Stimulated activated naive CD4-positive, alpha-beta T cell treated with Interleukin-2 at 50 U/mL for 16 hours (primary cell): Measurements from ENCODE around the gene PACSIN1.
A peak's percentile ranks its signal among the peaks of the same experiment; 100 is the strongest.
"Not testable (repeated sequence)": the region's sequence is repeated elsewhere in the genome, so short reads cannot be mapped to it uniquely, and the experiment has no call there.

Experiments used
- DNase-seq: peaks from one replicate; lab custom pipeline; 2025; lab: John Stamatoyannopoulos, UW

Gene PACSIN1

DNA sequence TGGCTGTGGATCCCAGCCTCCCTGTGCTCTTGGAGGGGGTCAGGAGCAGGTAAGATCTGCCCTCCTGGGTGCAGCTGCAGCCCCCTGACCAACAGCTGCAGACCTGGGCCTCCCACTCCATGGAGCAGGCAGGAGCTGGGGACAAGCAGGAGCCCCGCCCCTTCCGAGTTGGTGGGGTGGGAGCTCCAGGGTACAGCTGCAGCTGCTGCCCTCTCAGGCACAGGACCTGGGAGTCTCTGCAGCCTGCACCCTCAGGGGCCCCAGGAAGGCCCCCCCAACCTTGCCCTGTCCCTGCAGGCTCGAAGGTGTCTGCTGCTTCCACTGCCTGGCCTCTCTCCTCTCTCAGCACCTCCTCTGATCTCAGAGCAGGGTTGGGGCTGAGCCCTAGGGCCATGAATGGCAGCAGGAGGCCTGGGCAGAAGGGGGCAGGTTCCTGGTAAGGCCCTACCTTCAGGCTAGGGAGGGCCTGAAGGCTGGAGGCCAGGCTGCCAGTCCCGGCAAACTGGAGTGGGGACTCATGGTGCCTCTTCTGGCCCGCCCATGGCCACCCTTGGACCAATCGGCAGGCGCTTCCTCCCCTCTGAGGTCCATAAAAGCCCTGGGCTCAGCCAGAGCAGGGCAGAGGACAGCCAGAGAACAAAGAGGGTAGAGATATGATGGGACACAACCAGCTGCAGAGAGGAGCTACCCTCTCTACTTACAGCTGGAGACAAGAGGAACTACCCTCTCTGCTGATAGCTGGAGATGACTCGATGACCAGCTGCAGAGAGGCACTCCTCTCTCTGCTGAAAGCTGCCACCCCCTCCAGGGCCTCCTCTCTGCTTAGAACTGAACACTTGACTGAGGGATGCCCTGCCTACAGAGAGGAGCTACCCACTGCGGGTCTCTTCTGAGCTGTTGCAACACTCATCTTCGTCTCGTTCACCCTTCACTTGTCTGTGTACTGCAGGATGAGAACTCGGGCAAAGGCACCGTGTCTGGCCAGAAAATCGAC lies 7.8 kb upstream of the PACSIN1 start:
- no peak for DNase-seq

DNA sequence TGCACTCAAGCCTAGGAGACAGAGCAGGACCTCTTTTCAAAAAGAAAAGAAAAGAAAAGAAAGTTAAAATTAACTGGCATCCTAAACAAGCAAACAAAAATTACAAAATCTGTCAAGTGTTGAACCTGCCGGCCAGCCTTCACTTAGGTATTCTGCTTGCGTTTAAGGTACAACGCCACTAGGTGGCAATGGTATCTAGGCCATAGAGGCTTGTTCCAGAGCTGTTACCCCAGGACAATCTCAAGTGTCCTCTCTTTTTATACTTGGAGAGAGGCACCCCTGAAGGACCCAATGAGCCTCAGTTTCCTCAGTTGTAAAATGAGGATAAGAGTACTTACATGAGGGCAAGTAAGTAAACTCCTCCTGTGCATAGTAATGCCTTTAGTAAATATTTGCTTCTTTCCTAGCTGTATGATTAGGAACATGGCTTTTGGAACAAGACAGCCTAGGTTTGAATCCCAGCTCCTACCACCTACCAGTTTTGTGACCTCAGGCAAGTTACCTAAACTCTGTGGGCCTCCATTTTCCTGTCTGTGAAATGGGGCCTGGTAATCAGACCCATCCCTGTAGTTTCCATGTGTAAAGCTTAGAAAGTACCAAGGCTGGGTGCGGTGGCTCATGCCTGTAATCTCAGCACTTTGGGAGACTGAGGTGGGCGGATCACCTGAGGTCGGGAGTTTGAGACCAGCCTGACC lies 5.8 kb upstream of the PACSIN1 start:
- DNase-seq = peak; percentile 13

DNA sequence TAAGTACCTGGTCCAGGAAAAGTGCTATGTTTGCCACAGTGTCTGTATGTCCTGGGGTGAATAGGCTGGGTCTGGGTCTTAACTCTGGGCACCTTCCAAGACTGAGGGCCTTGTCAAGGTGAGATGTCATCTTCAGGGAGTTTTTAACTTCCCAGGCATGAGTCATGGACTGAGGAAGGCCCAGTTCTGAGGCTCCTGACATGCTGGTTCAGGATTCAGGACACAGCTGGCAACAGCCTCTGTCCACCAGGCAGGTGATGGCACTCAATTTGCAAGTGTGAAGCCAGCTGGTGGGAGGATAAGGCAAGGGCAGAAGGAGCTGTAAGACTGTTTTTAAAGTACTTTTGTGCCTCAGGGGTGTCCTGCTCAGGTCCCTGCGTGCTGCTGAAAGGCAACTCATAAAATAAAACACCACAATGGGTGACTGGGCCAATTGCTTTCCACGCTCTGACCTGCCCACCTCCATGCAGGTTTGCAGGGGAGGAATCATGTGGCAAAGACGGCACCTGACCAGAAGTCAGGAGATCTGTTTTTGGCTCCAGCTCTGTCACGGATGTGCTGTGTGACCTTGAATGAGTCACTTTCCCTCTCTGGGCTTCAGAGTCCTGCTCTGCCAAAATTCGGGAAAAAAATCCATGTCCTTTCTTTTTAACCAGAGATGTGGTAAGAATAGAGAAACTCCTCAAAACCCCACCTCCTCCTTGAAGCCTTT lies 4.9 kb upstream of the PACSIN1 start:
- no peak for DNase-seq

DNA sequence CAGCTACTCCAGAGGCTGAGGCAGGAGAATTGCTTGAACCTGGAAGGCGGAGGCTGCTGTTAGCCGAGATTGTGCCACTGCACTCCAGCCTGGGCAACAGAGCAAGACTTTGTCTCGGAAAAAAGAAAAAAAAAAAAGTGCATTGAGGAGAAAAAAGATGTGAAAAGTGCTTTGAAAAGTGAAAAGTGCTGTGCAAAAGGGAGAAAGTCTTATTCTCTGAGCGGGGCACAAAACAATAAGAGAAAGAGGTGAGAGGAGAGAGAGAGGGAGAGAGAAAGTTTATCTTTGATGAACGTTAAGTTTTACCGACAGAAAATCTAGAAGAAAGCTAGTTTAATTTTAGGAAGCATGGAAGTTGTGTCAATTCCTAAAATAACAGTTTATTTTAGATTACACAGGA lies 3.9 kb upstream of the PACSIN1 start:
- DNase-seq = no peak

DNA sequence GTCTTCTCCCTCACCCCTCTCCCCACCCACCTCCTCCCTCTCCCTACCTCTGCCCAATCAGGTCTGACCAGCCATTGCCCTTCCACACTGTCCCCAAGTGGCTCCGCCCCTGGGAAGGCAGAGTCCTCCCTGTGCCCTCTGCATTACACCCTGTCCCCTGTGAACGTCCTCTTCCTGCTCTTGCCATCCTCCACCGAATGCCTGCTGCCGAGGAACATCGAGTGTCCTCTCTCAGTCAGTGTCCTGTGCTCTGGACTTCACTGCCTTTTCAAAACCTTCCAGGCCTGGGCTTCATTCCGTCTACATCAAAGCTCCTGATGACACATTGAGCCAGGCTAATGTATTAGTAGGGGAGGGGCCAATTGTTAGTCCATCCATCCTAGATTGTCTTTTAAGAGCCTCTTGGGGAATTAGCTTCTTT lies 3.3 kb upstream of the PACSIN1 start:
- DNase-seq = no peak

DNA sequence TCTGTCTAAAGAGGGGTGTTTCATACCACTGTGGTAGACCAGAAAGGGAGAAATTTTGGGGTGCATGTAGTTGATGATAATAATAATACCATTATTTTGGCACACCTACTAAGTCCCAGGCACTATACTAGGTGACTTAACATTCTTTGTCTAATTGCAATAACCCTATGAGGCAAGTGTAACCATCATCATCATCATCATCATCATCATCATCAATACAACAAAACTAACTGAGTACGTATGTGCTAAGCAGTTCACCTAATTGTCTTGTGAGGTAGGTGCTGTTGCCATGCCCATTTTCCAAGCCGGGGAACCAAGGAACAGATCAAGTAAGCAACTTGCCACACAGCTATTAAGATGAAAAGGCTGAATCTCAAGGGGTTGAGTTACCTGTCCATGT lies 2.6 kb upstream of the PACSIN1 start:
- no peak for DNase-seq

DNA sequence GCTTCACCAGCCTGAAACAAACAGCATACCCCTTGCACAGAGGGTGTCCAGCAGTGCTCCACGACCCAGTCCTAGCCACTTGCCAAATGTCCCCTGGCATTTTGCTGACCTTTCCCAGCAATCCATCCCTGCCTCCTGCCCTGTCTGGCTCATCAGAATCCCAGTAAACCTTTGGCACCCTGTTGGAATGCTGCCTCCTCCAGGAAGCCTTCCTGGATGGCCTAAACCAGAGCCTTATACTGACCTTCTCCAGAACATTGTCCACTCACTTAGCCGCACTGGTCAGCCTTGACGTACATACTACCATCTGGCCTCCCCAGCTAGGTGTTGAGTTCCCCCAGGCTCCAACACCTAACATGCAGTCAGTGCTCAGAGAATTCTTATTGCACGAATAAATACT lies 2.0 kb upstream of the PACSIN1 start:
- DNase-seq = no peak

DNA sequence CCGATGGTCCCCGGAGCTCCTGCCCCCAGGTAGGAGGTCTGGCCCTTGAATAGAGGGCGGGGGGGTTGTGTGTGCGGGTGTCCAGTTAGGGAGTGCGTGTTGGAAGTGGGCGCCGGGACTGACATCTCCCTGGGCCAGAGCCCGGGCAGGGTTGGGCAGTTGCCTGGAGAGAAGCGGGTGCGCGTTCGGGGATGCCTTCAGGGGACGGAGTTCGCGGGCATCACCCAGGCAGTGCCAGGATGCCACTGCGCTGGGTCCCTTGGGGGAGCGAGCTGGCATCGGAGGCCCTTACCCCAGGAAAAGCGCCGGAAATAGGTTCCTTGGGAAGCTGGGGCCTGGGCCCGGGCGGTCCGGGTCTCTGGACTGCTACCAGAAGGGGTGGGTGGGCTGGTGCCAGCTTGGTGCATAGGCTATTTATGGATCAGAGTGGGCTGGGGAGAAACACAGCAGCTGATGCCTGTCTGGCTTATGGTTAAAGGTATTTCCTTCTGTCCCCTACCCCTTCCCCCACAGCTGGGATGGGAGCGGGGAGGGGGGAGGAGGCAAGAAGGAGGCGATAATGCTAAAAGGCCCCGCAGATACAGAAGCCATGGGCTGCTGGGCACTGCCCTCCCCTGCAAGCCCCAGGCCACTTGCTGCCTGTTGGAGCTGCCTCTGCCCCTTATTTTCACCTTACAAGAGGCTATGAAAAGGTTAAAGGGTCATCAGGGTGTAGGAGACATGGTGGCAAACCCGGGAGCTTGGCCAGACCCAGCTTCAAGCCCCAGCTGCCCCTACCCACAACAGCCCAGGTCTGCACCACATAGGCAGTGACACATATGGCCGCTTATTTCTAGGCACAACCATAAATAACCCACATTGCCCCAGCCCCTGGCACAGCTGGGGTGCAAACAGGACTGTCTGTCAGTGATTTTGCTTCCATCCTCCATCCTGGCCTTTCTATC lies 638 bp downstream of the PACSIN1 start:
- DNase-seq = no peak

DNA sequence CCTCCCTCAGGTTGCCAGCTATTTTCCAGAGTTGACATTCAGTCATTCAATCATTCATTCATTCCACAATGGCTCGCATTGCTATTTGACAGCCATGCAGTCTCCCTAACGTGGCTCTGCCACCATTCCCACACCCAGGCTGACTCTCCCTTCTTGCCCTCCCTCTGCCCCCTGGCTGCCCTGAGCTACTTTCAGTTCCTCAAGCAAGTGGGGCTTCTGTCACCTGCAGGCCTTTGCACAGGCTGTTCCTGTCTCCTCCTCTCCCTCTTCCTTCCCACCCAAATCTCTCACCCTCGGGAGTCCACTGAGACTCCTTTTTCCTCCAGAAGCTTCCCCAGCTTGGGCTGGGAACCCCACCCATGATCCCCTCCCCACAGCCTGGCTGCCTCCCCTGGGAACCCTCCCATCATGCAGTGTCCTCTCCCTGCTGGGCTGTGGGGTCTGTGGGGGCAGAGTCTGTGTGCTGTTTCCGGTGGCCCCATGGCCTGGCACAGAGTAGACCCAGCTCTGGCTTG lies 2.6 kb downstream of the PACSIN1 start:
- no peak for DNase-seq

DNA sequence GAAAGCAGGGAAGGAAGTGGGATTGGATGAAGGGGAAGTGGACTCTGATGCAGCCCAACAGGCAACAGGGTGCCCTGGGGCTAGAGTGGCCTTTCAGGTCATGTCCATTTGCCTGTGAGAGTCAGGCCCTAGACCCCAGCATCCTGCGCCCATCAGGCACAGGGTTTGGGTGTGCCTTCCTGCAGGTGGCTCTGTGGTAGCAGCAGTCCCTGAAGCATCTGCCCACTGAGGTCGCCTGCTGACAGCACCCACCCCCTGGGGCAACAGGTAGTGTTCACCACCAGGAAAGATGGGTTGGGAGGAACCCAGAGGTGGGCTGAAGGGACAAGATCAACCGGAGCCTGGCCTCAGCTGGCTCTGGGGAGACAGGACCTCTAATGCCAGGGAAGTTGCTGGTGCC lies 3.6 kb downstream of the PACSIN1 start:
- DNase-seq = no peak

DNA sequence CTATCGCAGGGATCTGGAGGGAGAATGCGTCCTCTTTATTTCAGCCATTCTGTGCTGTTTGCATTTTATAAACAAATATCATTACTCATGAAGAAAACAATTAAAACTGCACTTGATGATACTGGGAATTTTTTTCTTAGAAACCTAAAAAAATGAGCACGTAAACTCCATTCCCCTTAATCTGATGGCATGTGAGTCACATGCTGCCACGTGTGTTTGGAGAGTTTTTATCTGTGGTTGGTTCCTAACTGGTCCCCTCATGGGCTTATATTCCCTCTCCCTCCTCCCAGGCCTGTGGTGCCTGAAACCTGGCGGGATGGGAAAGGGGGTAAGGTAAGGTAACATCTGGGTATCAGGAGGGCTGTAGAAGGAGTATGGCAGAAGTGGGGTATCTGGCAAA lies 6.5 kb downstream of the PACSIN1 start:
- DNase-seq = no peak

DNA sequence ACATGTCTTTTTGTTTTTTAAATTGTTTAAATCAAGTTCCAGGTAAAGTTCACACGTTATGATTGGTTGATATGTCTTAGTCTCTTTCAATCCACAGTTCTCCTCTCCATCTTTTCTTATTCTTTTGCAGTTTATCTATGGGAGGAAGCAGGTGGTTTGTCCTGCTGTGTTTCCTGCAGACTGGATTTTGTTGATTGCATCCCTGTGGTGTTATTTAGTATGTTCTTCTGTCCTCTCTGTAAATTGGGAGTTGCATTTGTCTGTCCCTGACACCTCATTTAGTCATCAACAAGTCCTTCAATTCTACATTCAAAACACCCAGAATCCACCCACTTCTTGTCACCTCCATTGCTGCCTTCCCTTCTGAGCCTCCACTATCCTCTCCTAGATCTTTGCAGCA lies 8.1 kb downstream of the PACSIN1 start:
- DNase-seq = no peak

DNA sequence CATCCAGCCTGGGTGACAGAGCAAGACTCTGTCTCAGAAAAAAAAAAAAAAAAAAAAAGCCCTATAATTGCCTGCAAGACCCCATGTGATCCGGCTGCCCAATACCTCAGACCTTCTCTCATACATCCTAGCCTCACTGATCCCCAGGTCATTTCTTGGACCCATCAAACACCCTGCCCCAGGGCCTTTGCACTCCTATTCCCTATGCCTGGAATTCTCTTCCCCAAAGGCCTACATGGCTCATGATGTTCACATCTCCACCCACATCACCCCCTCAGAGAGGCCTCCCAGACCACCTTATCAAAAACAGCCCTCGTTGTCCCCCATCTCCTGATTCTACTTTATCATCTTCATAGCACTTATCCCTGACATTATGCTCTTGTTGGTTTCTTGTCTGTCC lies 8.9 kb downstream of the PACSIN1 start:
- DNase-seq = no peak

DNA sequence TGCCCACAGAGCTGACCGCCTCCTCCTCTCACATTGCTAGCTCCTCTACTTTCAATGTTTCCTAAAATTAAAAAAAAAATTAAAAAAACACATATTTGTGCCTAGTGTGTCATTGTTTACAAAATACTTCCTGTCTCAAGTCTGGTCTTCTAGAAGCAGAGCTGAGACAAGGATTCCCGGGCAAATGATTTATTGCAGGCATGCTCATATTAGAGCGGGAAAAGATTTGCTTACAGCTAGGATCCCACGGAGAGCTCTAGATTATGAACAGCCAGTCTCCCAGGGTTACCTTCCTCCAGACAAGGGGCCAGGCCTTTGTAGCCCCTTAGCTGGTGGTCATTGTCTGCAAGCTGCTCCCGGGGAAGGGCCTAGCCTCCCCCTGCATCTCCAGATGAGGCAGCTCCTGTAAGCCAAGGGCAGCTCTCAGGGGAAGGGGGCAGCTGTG lies 9.4 kb downstream of the PACSIN1 start:
- DNase-seq = no peak

DNA sequence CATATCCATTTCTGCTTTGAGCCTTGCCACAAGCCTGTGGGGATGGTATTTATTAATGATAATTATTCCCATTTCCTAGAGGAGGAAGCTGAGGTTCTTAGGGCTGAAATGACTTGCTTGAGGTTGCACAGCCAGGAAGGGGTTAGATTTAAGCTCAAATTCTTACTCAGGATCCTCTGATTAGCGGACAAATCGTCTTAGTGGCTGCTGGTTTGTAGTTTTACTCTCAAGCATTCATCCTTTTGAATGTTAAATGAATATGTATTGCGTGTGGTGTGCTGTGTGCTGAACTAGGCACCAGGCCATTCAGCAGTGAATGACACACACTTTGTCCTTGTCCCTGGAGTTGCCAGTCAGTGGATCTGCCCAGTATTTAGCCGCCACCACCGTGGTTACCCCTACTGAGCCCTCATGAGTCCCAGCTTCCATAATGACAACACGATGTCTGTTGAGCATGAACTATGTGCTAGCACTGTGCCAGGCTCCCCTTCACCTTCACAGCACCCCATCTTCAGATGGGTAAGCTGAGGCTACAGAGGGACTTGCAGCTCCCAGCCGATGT lies 10.0 kb downstream of the PACSIN1 start:
- no peak for DNase-seq

DNA sequence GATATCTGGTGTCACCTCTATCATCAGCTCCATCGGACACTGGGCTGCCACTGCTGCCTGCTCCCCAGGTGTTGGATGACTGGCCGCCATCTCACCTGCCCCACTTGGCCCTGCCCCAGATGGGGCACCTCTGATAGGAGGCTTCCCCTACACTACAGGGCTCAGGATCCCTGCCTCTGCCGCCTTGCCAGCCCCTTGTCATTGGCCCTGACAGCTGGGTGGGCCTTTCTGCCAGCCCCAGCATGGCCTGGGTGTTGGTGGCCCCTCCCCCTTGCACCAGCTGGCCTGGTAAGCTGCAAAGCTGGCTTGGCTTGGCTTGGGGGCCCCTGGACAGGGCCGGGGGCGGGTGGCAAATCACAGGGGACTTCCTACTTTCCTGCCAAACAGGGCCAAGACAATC lies 10.6 kb downstream of the PACSIN1 start:
- no peak for DNase-seq

DNA sequence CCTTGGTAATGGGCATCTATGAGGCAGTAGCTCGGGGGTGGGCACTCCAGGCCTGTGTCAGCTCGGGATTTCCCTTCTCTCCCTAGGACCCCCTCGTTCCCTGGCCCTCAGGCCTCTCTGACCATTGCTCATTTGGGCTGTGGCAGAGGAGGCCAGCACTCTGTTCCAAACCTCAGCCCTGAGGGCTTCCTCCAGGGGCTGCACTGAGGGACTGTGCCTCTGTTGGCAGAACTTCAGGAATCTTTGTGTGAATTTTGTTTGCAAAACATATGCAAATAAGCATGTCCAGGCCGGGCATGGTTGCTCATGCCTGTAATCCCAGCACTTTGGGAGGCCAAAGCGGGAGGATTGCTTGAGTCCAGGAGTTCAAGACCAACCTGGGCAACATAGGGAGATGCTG lies 11.0 kb downstream of the PACSIN1 start:
- no peak for DNase-seq

DNA sequence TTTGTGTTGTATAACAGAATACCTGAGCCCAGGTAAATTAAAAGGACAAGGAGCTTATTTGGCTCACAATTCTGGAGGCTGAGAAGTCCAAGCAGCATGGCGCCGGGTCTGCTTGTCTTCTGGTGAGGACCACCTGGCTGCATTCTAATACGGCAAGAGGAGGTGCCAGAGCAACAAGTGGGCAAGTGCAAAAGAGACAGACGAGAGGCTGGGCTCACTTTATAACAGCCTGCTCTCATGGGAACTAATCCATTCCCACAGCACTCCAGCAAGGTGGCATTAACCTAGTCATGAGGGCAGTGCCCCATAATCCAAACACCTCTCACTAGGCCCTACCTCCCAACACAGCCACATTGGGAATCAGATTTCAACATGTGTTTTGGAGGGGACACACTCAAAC lies 12.9 kb downstream of the PACSIN1 start:
- no peak for DNase-seq

DNA sequence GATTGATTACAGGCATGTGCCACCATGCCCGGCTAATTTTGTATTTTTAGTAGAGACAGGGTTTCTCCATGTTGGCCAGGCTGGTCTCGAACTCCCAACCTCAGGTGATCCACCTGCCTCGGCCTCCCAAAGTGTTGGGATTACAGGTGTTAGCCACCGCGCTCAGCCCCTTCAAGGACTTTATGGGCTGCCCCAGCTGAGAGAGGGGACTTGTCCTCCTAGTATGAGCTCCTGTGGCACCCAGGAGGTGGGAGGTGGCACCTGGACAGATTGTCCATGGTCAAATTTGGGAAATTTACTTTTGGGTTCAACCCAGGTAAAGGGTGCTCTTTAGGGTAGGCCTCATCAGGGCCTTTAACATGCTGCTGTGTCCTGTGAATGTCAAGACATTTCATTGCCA lies 17.9 kb downstream of the PACSIN1 start:
- DNase-seq = not testable (repeated sequence)

DNA sequence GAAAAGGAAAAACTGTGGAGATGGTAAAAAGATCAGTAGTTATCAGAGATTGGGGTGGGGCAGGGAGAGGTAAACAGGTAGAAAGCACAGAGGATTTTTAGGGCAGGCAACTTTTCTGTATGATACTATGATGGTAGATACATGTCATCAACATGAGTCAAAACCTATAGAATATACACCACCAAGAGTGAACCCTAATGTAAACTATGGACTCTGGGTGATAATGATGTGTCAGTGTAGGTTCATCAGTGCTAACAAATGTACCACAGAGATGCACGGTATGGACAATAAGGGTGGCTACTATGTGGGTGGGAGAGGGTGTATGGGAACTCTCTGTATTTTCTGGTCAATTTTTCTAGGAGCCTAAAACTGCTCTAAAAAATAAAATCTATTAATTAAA lies 18.5 kb downstream of the PACSIN1 start:
- no peak for DNase-seq

DNA sequence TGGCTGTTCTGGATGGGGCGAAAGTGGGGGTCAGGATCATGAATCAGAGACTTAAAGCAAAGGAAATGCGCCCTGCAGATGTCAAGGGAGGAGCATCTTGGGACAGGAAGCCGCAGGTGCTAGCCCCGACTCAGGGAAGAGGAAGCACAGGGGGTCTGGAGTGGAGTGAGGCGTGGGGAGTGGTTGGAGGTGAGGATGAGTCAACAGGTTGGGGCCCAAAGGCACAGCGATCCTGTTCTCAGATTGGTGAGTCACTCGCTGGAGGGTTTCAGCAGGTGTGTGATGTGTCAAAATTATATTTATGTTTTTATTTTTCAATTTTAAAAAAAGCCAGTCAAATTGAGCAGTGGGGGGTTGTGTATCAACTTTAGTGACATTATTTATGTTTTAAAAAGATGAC lies 19.0 kb downstream of the PACSIN1 start:
- peak; percentile 71 for DNase-seq
